Head of caudate nucleus (tissue), 42 donors: ENCODE results near the gene GALNT9.

ENCODE experiments used
- DNase-seq, 42 donors: peaks; one replicate each; pipeline versions ENCODE4 v3.0.0 to v3.0.0-alpha.2; 2020 to 2021; ENCODE audit warnings: mixed read lengths in 7 of 42
- intact Hi-C: fragments of 100-400 bp; cut with DNase I; formaldehyde crosslinking; loops from one replicate; pipeline ENCODE4 v1.15.0; 2022

Gene GALNT9

GRCh38 chr12:132217371-132217770, 112.0 kb downstream of the GALNT9 start:
- no peak for DNase-seq
- intact Hi-C loops, result no loop called here

GRCh38 chr12:132216354-132216987, 112.9 kb downstream of the GALNT9 start:
- intact Hi-C loops, result no loop called here
- peak in 13 of 42 donors; percentile 23 to 61 (median 43) for DNase-seq

GRCh38 chr12:132215299-132215989, 113.9 kb downstream of the GALNT9 start:
- intact Hi-C loops, result no loop called here
- no peak for DNase-seq

- intact Hi-C loops, result no loop called here
- DNase-seq, result no peak
Observed at GRCh38 chr12:132214891-132215290, 114.5 kb downstream of the GALNT9 start.

GRCh38 chr12:132214161-132214476, 115.3 kb downstream of the GALNT9 start:
- DNase-seq, result no peak
- intact Hi-C loops, result no loop called here

GRCh38 chr12:132213359-132214160, 115.8 kb downstream of the GALNT9 start:
- intact Hi-C loops, result no loop called here
- no peak for DNase-seq

- intact Hi-C loops, result no loop called here
- no peak for DNase-seq
Observed at GRCh38 chr12:132211816-132212215, 117.6 kb downstream of the GALNT9 start.

- intact Hi-C loops, result no loop called here
- DNase-seq, result no peak
Observed at GRCh38 chr12:132211326-132211725, 118.1 kb downstream of the GALNT9 start.

- intact Hi-C loops, result no loop called here
Observed at GRCh38 chr12:132210223-132211055, 119.0 kb downstream of the GALNT9 start.

GRCh38 chr12:132209619-132210222, 119.7 kb downstream of the GALNT9 start:
- intact Hi-C loops, result no loop called here
- no peak for DNase-seq

More at GRCh38 chr12:132210223-132211055, 119.0 kb downstream of the GALNT9 start:
- DNase-seq, result no peak

GRCh38 chr12:132208153-132208823, 121.1 kb downstream of the GALNT9 start:
- DNase-seq, result no peak
- intact Hi-C loops, result no loop called here

- DNase-seq, result no peak
- intact Hi-C loops, result no loop called here
Observed at GRCh38 chr12:132207083-132207775, 122.2 kb downstream of the GALNT9 start.

- DNase-seq, result peak in 13 of 42 donors; percentile 13 to 66 (median 44)
- intact Hi-C loops, result no loop called here
Observed at GRCh38 chr12:132206046-132206434, 123.3 kb downstream of the GALNT9 start.

- no peak for DNase-seq
- intact Hi-C loops, result no loop called here
Observed at GRCh38 chr12:132205271-132206045, 123.9 kb downstream of the GALNT9 start.

- intact Hi-C loops, result no loop called here
- no peak for DNase-seq
Observed at GRCh38 chr12:132204793-132205270, 124.6 kb downstream of the GALNT9 start.

- no peak for DNase-seq
- intact Hi-C loops, result no loop called here
Observed at GRCh38 chr12:132204063-132204792, 125.2 kb downstream of the GALNT9 start.
